SK-N-MC (cell line): Measurements from ENCODE around the gene TPRG1.

Source experiments
- EZH2 ChIP-seq: fragments of 200-600 bp; sonication (generic); IDR thresholded peaks from one replicate; pipeline ENCODE4 v1.6.1; 2017; ENCODE audit warnings: antibody characterized with exemption
- FOXP2 ChIP-seq: optimal IDR thresholded peaks from 2 replicates; pipeline ENCODE3; 2011; ENCODE audit warnings: mild to moderate bottlenecking, moderate library complexity; ENCODE audit not compliant: insufficient read depth; ENCODE audit errors: extremely low read length, control extremely low read depth
- POLR2AphosphoS5 ChIP-seq: IDR thresholded peaks from 2 replicates; pipeline ENCODE4 v1.6.1; 2012; ENCODE audit warnings: mild to moderate bottlenecking, low read depth, low read length, borderline replicate concordance

- no peak for TF ChIP-seq POLR2AphosphoS5
- TF ChIP-seq EZH2 = no peak
- no peak for TF ChIP-seq FOXP2
These were observed 66.3 kb downstream of the TPRG1 start for GRCh38 chr3:189238071-189238470.
